Measurements from ENCODE around the gene CASP1. TPM values are rescaled to one million over a fixed set of nuclear protein-coding genes. Genes with fewer than 3 reads are reported as not detected.

The CASP1 gene
- total RNA-seq, 1 experiment from 2014 or later, result not detected

DNA sequence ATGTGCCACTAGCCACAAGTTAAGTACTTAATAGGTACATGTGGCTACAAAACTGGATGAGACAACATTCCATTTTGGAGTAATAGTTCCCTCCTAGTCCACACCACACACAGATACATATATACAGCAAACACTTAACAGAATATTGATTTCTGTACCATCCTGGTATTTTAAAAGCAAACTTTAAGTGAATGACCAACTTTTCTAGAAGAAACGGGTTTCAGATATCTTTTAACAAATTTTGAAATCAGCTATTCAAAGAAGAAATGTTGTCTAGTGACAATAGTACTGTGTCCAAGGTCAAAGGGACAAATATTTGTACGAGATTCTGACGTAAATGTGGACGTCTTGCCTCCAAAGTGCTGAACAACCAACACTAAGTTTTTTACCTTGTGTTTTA lies 22.5 kb upstream of the CASP1 start:
- Mint-ChIP-seq H3K9me3 (no peaks in the 10 kb centered on the region), H3K4me3 (no peak overlapping the region), H3K27ac (no peak overlapping the region), H3K36me3 (no peaks in the 10 kb centered on the region), H3K4me1 (no peaks in the 10 kb centered on the region), H3K27me3 (ENCODE audit: low read depth) (no peaks in the 10 kb centered on the region)
- no peak for ATAC-seq
- TF ChIP-seq, protein P1, sequence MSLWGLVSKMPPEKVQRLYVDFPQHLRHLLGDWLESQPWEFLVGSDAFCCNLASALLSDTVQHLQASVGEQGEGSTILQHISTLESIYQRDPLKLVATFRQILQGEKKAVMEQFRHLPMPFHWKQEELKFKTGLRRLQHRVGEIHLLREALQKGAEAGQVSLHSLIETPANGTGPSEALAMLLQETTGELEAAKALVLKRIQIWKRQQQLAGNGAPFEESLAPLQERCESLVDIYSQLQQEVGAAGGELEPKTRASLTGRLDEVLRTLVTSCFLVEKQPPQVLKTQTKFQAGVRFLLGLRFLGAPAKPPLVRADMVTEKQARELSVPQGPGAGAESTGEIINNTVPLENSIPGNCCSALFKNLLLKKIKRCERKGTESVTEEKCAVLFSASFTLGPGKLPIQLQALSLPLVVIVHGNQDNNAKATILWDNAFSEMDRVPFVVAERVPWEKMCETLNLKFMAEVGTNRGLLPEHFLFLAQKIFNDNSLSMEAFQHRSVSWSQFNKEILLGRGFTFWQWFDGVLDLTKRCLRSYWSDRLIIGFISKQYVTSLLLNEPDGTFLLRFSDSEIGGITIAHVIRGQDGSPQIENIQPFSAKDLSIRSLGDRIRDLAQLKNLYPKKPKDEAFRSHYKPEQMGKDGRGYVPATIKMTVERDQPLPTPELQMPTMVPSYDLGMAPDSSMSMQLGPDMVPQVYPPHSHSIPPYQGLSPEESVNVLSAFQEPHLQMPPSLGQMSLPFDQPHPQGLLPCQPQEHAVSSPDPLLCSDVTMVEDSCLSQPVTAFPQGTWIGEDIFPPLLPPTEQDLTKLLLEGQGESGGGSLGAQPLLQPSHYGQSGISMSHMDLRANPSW (CRISPR knock-in tag; conservative IDR thresholded peaks at IDR 0.05; ENCODE audit: low read depth), result no peak
- TF ChIP-seq ZNF138 (CRISPR knock-in tag; conservative IDR thresholded peaks at IDR 0.05) (no peak), ZNF671 (CRISPR knock-in tag; IDR thresholded peaks at IDR 0.05) (no peak), ETV6 (CRISPR knock-in tag; IDR thresholded peaks at IDR 0.05) (no peak), MYBL2 (CRISPR knock-in tag; IDR thresholded peaks at IDR 0.05) (no peak), ZNF423 (CRISPR knock-in tag; IDR thresholded peaks at IDR 0.05) (no peak), SP1 (CRISPR knock-in tag; conservative IDR thresholded peaks at IDR 0.05) (no peak), CREM (CRISPR knock-in tag; IDR thresholded peaks at IDR 0.05) (no peak), SMAD4 (CRISPR knock-in tag; IDR thresholded peaks at IDR 0.05) (no peak), SMAD3 (CRISPR knock-in tag; IDR thresholded peaks at IDR 0.05; ENCODE audit: borderline replicate concordance) (no peak), ESRRA (CRISPR knock-in tag; IDR thresholded peaks at IDR 0.05; ENCODE audit: borderline replicate concordance) (no peak), NFATC4 (CRISPR knock-in tag; IDR thresholded peaks at IDR 0.05) (no peak)
- TF ChIP-seq, protein P2, sequence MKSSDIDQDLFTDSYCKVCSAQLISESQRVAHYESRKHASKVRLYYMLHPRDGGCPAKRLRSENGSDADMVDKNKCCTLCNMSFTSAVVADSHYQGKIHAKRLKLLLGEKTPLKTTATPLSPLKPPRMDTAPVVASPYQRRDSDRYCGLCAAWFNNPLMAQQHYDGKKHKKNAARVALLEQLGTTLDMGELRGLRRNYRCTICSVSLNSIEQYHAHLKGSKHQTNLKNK (CRISPR knock-in tag; IDR thresholded peaks at IDR 0.05), result no peak
- TF ChIP-seq, protein P3, sequence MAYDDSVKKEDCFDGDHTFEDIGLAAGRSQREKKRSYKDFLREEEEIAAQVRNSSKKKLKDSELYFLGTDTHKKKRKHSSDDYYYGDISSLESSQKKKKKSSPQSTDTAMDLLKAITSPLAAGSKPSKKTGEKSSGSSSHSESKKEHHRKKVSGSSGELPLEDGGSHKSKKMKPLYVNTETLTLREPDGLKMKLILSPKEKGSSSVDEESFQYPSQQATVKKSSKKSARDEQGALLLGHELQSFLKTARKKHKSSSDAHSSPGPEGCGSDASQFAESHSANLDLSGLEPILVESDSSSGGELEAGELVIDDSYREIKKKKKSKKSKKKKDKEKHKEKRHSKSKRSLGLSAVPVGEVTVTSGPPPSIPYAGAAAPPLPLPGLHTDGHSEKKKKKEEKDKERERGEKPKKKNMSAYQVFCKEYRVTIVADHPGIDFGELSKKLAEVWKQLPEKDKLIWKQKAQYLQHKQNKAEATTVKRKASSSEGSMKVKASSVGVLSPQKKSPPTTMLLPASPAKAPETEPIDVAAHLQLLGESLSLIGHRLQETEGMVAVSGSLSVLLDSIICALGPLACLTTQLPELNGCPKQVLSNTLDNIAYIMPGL (CRISPR knock-in tag; IDR thresholded peaks at IDR 0.05), result no peak
- ChIA-PET CTCF (no interaction called here), POLR2A (no interaction called here)
- DNase-seq (ENCODE audit: low spot score), result no peak

DNA sequence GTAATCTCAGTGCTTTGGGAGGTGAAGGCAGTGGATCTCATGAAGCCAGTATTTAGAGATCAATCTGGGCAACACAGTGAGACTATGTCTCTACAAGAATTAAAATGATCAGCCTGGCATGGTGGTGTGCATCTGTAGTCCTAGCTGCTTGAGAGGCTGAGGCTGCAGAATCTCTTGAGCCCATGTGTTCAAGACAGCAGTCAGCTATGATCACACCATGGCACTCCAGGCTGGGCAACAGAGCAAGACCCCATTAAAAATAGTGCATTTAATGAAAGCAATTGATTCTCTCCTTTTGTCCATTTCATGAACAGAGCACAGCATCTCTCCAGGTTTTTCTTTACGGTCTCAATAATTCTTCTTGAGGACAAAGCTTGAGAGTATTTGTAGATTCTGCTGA lies 21.5 kb upstream of the CASP1 start:
- H3K9me3 Mint-ChIP-seq, result no peaks in the 10 kb centered on the region
- TF ChIP-seq, protein P4, sequence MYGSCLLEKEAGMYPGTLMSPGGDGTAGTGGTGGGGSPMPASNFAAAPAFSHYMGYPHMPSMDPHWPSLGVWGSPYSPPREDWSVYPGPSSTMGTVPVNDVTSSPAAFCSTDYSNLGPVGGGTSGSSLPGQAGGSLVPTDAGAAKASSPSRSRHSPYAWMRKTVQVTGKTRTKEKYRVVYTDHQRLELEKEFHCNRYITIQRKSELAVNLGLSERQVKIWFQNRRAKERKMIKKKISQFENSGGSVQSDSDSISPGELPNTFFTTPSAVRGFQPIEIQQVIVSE (CRISPR knock-in tag; IDR thresholded peaks at IDR 0.05; ENCODE audit: borderline replicate concordance), result no peak
- no peaks in the 10 kb centered on the region for H3K4me1 Mint-ChIP-seq
- H3K36me3 Mint-ChIP-seq, result no peaks in the 10 kb centered on the region
- DNase-seq (ENCODE audit: low spot score) (no peak), ATAC-seq (no peak)
- POLR2A ChIA-PET, result no interaction called here
- H3K27ac Mint-ChIP-seq, result no peak overlapping the region
- CTCF ChIA-PET, result no interaction called here
- no peaks in the 10 kb centered on the region for H3K27me3 Mint-ChIP-seq (ENCODE audit: low read depth)
- no peak overlapping the region for H3K4me3 Mint-ChIP-seq

DNA sequence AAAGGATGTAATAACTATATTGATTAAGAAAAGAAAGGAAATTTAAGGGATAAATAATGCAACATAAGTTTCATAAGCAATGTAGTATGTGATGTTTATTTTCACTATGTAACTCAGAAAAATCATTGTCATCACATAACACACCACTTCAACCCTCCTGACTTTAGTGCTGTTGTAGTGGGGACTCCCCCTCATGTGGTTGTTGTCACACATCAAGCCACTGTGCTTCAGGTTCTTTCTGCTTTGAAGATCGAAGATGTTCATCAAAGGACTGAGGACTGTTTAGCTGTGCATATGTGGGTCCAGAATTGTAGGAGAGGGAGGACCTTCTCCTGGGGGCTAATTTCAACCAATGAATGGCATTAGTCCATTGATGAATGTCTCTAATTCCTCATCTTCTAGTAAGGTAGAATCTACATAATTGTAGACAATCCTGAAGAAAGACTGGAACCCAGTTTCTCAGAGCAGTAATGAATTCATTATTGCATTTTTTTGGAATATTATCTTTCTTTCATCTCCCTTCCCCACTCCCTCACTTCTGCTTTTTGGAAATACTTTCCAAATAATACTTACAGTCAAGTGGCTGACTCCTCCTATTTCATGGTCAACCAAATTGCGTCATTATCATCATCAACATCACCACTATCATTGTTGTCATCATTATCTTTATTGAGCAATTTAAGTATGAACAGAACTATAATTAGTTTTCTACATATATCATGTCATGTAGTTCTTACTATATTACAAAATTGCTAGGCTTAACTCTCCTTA lies 20.0 kb upstream of the CASP1 start:
- no peak for ATAC-seq

More for the DNA sequence above, 20.0 kb upstream of the CASP1 start:
- no peaks in the 10 kb centered on the region for H3K36me3 Mint-ChIP-seq
- DNase-seq (ENCODE audit: low spot score), result no peak
- TF ChIP-seq JUN (CRISPR knock-in tag; IDR thresholded peaks at IDR 0.05), result no peak
- CTCF ChIA-PET, result no interaction called here
- no peaks in the 10 kb centered on the region for H3K27me3 Mint-ChIP-seq (ENCODE audit: low read depth)
- H3K4me3 Mint-ChIP-seq, result no peak overlapping the region
- H3K9me3 Mint-ChIP-seq, result no peaks in the 10 kb centered on the region
- H3K4me1 Mint-ChIP-seq, result no peaks in the 10 kb centered on the region
- H3K27ac Mint-ChIP-seq, result no peak overlapping the region
- POLR2A ChIA-PET, result no interaction called here
